ENCODE data around the gene CFAP70.

- TF ChIP-seq CTCF (IDR thresholded peaks at IDR 0.05) (no peak), POLR2A (IDR thresholded peaks at IDR 0.05) (no peak)
Observed at GRCh38 chr10:73238990-73239566, 119.6 kb downstream of the CFAP70 start.

Data from thyroid gland (tissue), 4 donors.